GM19035 (cell line): ENCODE measurements around the gene MS4A4E.
"Not testable (repeated sequence)": the region's sequence is repeated elsewhere in the genome, so short reads cannot be mapped to it uniquely, and the experiment has no call there.

ENCODE experiments used
- ATAC-seq: cut with Tn5 transposase; IDR thresholded peaks from one replicate; pipeline ENCODE4 v1.9.1; 2021; ENCODE audit not compliant: unreplicated experiment

The MS4A4E gene

GRCh38 chr11:60242740-60243239, at the start of gene MS4A4E:
Gene MS4A4E (minus strand): TSS chr11:60243137. CDS start chr11:60230055, 13,082 bp downstream.
- ATAC-seq, result no peak

- no peak for ATAC-seq
Observed at GRCh38 chr11:60292145-60292544, 49.2 kb upstream of the MS4A4E start.

GRCh38 chr11:60288531-60288930, 45.6 kb upstream of the MS4A4E start:
- no peak for ATAC-seq

- ATAC-seq, result not testable (repeated sequence)
Observed at GRCh38 chr11:60285411-60286126, 42.6 kb upstream of the MS4A4E start.

GRCh38 chr11:60282286-60282685, 39.3 kb upstream of the MS4A4E start:
- ATAC-seq, result no peak

- no peak for ATAC-seq
Observed at GRCh38 chr11:60281485-60281884, 38.5 kb upstream of the MS4A4E start.

- no peak for ATAC-seq
Observed at GRCh38 chr11:60280412-60280811, 37.5 kb upstream of the MS4A4E start, which contains the start of gene MS4A4A. Gene MS4A4A (plus strand): TSS chr11:60280666. CDS start chr11:60280676, 10 bp downstream.

GRCh38 chr11:60274416-60274815, 31.5 kb upstream of the MS4A4E start:
- no peak for ATAC-seq

- ATAC-seq, result no peak
Observed at GRCh38 chr11:60265373-60266214, 22.7 kb upstream of the MS4A4E start.

GRCh38 chr11:60264644-60265043, 21.7 kb upstream of the MS4A4E start:
- no peak for ATAC-seq

- ATAC-seq, result no peak
Observed at GRCh38 chr11:60263402-60263801, 20.5 kb upstream of the MS4A4E start.

- ATAC-seq, result no peak
Observed at GRCh38 chr11:60261014-60261413, 18.1 kb upstream of the MS4A4E start.

- ATAC-seq, result no peak
Observed at GRCh38 chr11:60257956-60258722, 15.2 kb upstream of the MS4A4E start.

- no peak for ATAC-seq
Observed at GRCh38 chr11:60252213-60253108, 9.5 kb upstream of the MS4A4E start.

- ATAC-seq, result peak; percentile 67
Observed at GRCh38 chr11:60251485-60252212, 8.7 kb upstream of the MS4A4E start.

GRCh38 chr11:60241786-60242185, 1.2 kb downstream of the MS4A4E start:
- ATAC-seq, result no peak

- ATAC-seq, result no peak
Observed at GRCh38 chr11:60240662-60241061, 2.3 kb downstream of the MS4A4E start.

- ATAC-seq, result no peak
Observed at GRCh38 chr11:60235321-60235720, 7.6 kb downstream of the MS4A4E start.

GRCh38 chr11:60230681-60231080, 12.3 kb downstream of the MS4A4E start:
- no peak for ATAC-seq
